A549 (cell line): ENCODE measurements around the gene MAP1S. TPM values are rescaled to one million over a fixed set of nuclear protein-coding genes. Genes with fewer than 3 reads are reported as not detected.

Source experiments
- ATAC-seq, 2 experiments: fragments of 200-7000 bp in 1 of 2; fragments of >200 bp in 1 of 2; cut with Nextera tagmentation in 1 of 2; cut with Tn5 transposase in 1 of 2; 3 replicates each; pipeline versions ENCODE4 v1.8.0 to v1.9.1; 2018 to 2020; ENCODE audit warnings: mild to moderate bottlenecking in 1 of 2, moderate library complexity in 1 of 2
- CTCF ChIA-PET: fragments of 300-600 bp; sonication (Branson Sonifier 250); formaldehyde crosslinking; extraction: SDS; loops from one replicate; lab custom pipeline; 2021; ENCODE audit warnings: antibody characterized with exemption, inconsistent platforms; lab: Yijun Ruan, JAX
- POLR2A ChIA-PET: fragments of 350-600 bp; formaldehyde crosslinking; extraction: SDS; loops from one replicate; lab custom pipeline; 2021; ENCODE audit warnings: antibody characterized with exemption, inconsistent platforms; lab: Yijun Ruan, JAX
- DNase-seq, 2 experiments: peaks; one replicate each; pipeline versions ENCODE4 v3.0.0 to v3.0.0-alpha.2; 2011 to 2016; ENCODE audit warnings: low read depth in 1 of 2, low spot score in 1 of 2
- FAIRE-seq: peaks from 2 replicates; lab custom pipeline; 2011; peaks lifted over from hg19 to GRCh38; lab: Jason Lieb, UNC
- H3K27ac ChIP-seq, 2 experiments: fragments of >200 bp; sonication (Bioruptor Twin); formaldehyde crosslinking; 3 replicates each; pipeline ENCODE4 v1.5.1; 2016 to 2017
- H3K4me1 ChIP-seq: fragments of >200 bp; sonication (Bioruptor Twin); formaldehyde crosslinking; 3 replicates; pipeline ENCODE4 v1.6.1; 2016
- H3K4me2 ChIP-seq: fragments of >200 bp; sonication (Bioruptor Twin); formaldehyde crosslinking; 3 replicates; pipeline ENCODE4 v1.6.1; 2016
- H3K4me3 ChIP-seq: fragments of >200 bp; sonication (Bioruptor Twin); formaldehyde crosslinking; 3 replicates; pipeline ENCODE4 v1.5.1; 2016
- H3K9me3 ChIP-seq: fragments of >200 bp; sonication (Bioruptor Twin); formaldehyde crosslinking; 3 replicates; pipeline ENCODE4 v1.6.1; 2016
- BHLHE40 ChIP-seq: IDR thresholded peaks from 2 replicates; pipeline ENCODE4 v1.6.1; 2012; ENCODE audit warnings: low read depth, low read length, inconsistent platforms
- CBX2 ChIP-seq: fragments of 200-600 bp; sonication (generic); IDR thresholded peaks from 2 replicates; pipeline ENCODE4 v1.6.1; 2016; ENCODE audit warnings: low read depth, mild to moderate bottlenecking, borderline replicate concordance
- CEBPB ChIP-seq, 2 experiments: fragments of >200 bp in 1 of 2; sonication (Bioruptor Twin) in 1 of 2; formaldehyde crosslinking in 1 of 2; IDR thresholded peaks; 2 replicates each; pipeline ENCODE4 v1.6.1; 2012 to 2016
- CHD4 ChIP-seq: fragments of 200-600 bp; sonication (generic); IDR thresholded peaks from 2 replicates; pipeline ENCODE4 v1.6.1; 2016; ENCODE audit warnings: antibody characterized with exemption, mild to moderate bottlenecking, borderline replicate concordance
- FOSB ChIP-seq: fragments of 250-450 bp; sonication (Bioruptor Pico); IDR thresholded peaks from 2 replicates; pipeline ENCODE4 v1.5.0; 2020; ENCODE audit warnings: mild to moderate bottlenecking, moderate library complexity
- FOXS1 ChIP-seq: fragments of 250-450 bp; sonication (Bioruptor Pico); IDR thresholded peaks from 2 replicates; pipeline ENCODE4 v1.5.0; 2020; ENCODE audit warnings: mild to moderate bottlenecking, moderate library complexity
- HDAC2 ChIP-seq: fragments of 200-600 bp; sonication (generic); IDR thresholded peaks from 2 replicates; pipeline ENCODE4 v1.6.1; 2016
- HEYL ChIP-seq: fragments of 250-450 bp; sonication (Bioruptor Pico); IDR thresholded peaks from 2 replicates; pipeline ENCODE4 v1.8.0; 2021; ENCODE audit warnings: mild to moderate bottlenecking, moderate library complexity
- HOXB5 ChIP-seq: fragments of 250-450 bp; sonication (Bioruptor Pico); IDR thresholded peaks from 2 replicates; pipeline ENCODE4 v1.5.0; 2020; ENCODE audit warnings: mild to moderate bottlenecking, moderate library complexity
- JUN ChIP-seq, 2 experiments: fragments of >200 bp; sonication (Bioruptor Twin); formaldehyde crosslinking; IDR thresholded peaks; 2 replicates in 1 of 2; 3 replicates in 1 of 2; pipeline ENCODE4 v1.6.1; 2016 to 2017
- KDM1A ChIP-seq: fragments of 200-600 bp; sonication (generic); IDR thresholded peaks from 2 replicates; pipeline ENCODE4 v1.6.1; 2016; ENCODE audit warnings: low read depth, mild to moderate bottlenecking
- MAZ ChIP-seq: fragments of 150-350 bp; IDR thresholded peaks from 2 replicates; pipeline ENCODE4 v1.6.1; 2014; ENCODE audit warnings: antibody characterized with exemption, low read depth, low read length, borderline replicate concordance
- PBX3 ChIP-seq: IDR thresholded peaks from 2 replicates; pipeline ENCODE4 v1.6.1; 2012
- PHF8 ChIP-seq: fragments of 200-600 bp; sonication (generic); IDR thresholded peaks from 2 replicates; pipeline ENCODE4 v1.6.1; 2016; ENCODE audit warnings: low read depth, mild to moderate bottlenecking, antibody characterized with exemption, moderate library complexity, borderline replicate concordance
- POLR2A ChIP-seq: IDR thresholded peaks from 2 replicates; pipeline ENCODE4 v1.6.1; 2012; ENCODE audit warnings: mild to moderate bottlenecking, low read length
- RARB ChIP-seq: fragments of 250-450 bp; sonication (Bioruptor Pico); IDR thresholded peaks from 2 replicates; pipeline ENCODE4 v1.8.0; 2021; ENCODE audit warnings: mild to moderate bottlenecking, moderate library complexity
- RFX5 ChIP-seq: fragments of 450-650 bp; IDR thresholded peaks from 2 replicates; pipeline ENCODE4 v1.7.1; 2014; ENCODE audit warnings: antibody characterized with exemption, mild to moderate bottlenecking, moderate library complexity
- TP53 ChIP-seq: fragments of 250-450 bp; sonication (Bioruptor Pico); IDR thresholded peaks from 2 replicates; pipeline ENCODE4 v1.5.0; 2021; ENCODE audit warnings: mild to moderate bottlenecking, moderate library complexity
- WGBS: methylation state at CpG from one replicate; pipeline ENCODE4 v1.1.6; 2017; ENCODE audit errors: missing lambda C conversion rate; 5-methylcytosine and 5-hydroxymethylcytosine counted together
- polyA plus RNA-seq, 4 experiments: library from polyadenylated mRNA; depleted of rRNA in 3 of 4; stranded (reverse); fragments of >200 nt; fragmentation: RNase III in 1 of 4; extraction: RNeasy Plus Mini Kit Qiagen cat#74134 plus additional on column Dnase treatment in 1 of 4; gene quantifications; 2 replicates in 3 of 4; 3 replicates in 1 of 4; pipeline ENCODE4 v1.2.3, GENCODE V29; 2011 to 2017
- TF ChIP-seq, protein P1 (sequence below): IDR thresholded peaks from 2 replicates; pipeline ENCODE4 v1.6.1; 2012
- TF ChIP-seq, protein P2 (sequence below): IDR thresholded peaks from 2 replicates; pipeline ENCODE4 v1.6.1; 2012; ENCODE audit warnings: low read depth, borderline replicate concordance

The MAP1S gene
- polyA plus RNA-seq, 2 of the 4 experiments (the other 2 are of a cell fraction): 8.3 to 26.9 TPM

- H3K4me3 ChIP-seq: peak overlapping the region; percentile 56
- ATAC-seq: peak; percentile 79 to 87
- CTCF ChIA-PET: interaction anchor here (1.5 to 2.0 kb wide), 2 partner anchors 12 kb away, joined by 4 to 9 read pairs; no protein-coding TSS in a partner anchor
Observed at GRCh38 chr19:17778251-17778967, 59.1 kb downstream of the MAP1S start.

GRCh38 chr19:17778968-17779929 is 60.0 kb downstream of the MAP1S start:
- H3K27ac ChIP-seq: peak overlapping the region; percentile 77 to 93
- peak; percentile 52 to 90 for DNase-seq
- H3K9me3 ChIP-seq: no peaks in the 10 kb centered on the region
- H3K4me2 ChIP-seq: peak overlapping the region; percentile 99
- peak overlapping the region; percentile 56 for H3K4me3 ChIP-seq
- 16% methylated on average over 19 of the region's 25 CpGs for WGBS
- ATAC-seq: peak; percentile 45 to 52
- CTCF ChIA-PET: interaction anchor here (2.0 kb wide), 1 partner anchor 13 kb away, joined by 4 read pairs; no protein-coding TSS in a partner anchor
- TF ChIP-seq KDM1A: peak; percentile 91
- TF ChIP-seq HDAC2: peak; percentile 79; the same call in 1 of the 2 replicates
- TF ChIP-seq FOSB: no peak
- TF ChIP-seq, protein P1, sequence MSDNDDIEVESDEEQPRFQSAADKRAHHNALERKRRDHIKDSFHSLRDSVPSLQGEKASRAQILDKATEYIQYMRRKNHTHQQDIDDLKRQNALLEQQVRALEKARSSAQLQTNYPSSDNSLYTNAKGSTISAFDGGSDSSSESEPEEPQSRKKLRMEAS: peak; percentile 42
- TF ChIP-seq TP53: no peak
- no peak for TF ChIP-seq MAZ
- no peak for TF ChIP-seq CBX2
- TF ChIP-seq, all 56 proteins: peak for 3
- no peak for FAIRE-seq
- POLR2A ChIA-PET: no interaction called here
- H3K4me1 ChIP-seq: peaks cover 4% of the 10 kb centered on the region; the same call in 1 of the 3 replicates

More at GRCh38 chr19:17778251-17778967, 59.1 kb downstream of the MAP1S start:
- Histone ChIP-seq H3K27ac (peak overlapping the region; percentile 77 to 93), H3K4me2 (peak overlapping the region; percentile 99), H3K4me1 (peaks cover 4% of the 10 kb centered on the region; the same call in 1 of the 3 replicates), H3K9me3 (no peaks in the 10 kb centered on the region)
- peak; percentile 62 to 94 for DNase-seq
- TF ChIP-seq JUN (IDR thresholded peaks at IDR 0.05) (0 out of 5 replicates have a peak, but pooled peaks of 1 of the 2 experiments have one; percentile 32), HOXB5 (CRISPR knock-in tag) (no peak), CHD4 (no peak), POLR2A (0 out of 2 replicates have a peak, but pooled peaks have one; percentile 13), PBX3 (no peak), BHLHE40 (no peak), FOXS1 (CRISPR knock-in tag) (no peak), RARB (no peak), CEBPB (IDR thresholded peaks at IDR 0.05) (no peak), RFX5 (no peak), PHF8 (0 out of 2 replicates have a peak, but pooled peaks have one; percentile 28), TP53 (no peak), HEYL (CRISPR knock-in tag) (no peak)
- TF ChIP-seq, protein P1: peak; percentile 84
- TF ChIP-seq, protein P2, sequence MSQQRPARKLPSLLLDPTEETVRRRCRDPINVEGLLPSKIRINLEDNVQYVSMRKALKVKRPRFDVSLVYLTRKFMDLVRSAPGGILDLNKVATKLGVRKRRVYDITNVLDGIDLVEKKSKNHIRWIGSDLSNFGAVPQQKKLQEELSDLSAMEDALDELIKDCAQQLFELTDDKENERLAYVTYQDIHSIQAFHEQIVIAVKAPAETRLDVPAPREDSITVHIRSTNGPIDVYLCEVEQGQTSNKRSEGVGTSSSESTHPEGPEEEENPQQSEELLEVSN: peak; percentile 54; the same call in 1 of the 2 replicates
- POLR2A ChIA-PET: no interaction called here
- 2% methylated on average over 10 of the region's 37 CpGs for WGBS
- no peak for FAIRE-seq
